A549 treated with RU486 at 1 μM for 4 hours (cell line): Measurements from ENCODE around the gene NTRK2. TPM values are rescaled to one million over a fixed set of nuclear protein-coding genes. Genes with fewer than 3 reads are reported as not detected.

Source experiments
- total RNA-seq: library from RNA; stranded (reverse); fragments of 200-300 nt; extraction: Qiagen RNA extraction; gene quantifications from 5 replicates; pipeline ENCODE4 v1.2.3, GENCODE V29; 2022; ENCODE audit warnings: low read depth

Gene NTRK2
- 0.01 to 0.07 TPM in 2 of 5 replicates, not detected in the others for total RNA-seq

GRCh38 chr9:84669288-84670137 is at the start of gene NTRK2:
TSS of gene NTRK2 (plus strand) at chr9:84669729. CDS start at chr9:84670749, 1,020 bp downstream.

